ENCODE data around the gene SPNS2.

SPNS2 gene

GRCh38 chr17:4553669-4554068 lies 55.0 kb downstream of the SPNS2 start:
- no peak for DNase-seq

DNA sequence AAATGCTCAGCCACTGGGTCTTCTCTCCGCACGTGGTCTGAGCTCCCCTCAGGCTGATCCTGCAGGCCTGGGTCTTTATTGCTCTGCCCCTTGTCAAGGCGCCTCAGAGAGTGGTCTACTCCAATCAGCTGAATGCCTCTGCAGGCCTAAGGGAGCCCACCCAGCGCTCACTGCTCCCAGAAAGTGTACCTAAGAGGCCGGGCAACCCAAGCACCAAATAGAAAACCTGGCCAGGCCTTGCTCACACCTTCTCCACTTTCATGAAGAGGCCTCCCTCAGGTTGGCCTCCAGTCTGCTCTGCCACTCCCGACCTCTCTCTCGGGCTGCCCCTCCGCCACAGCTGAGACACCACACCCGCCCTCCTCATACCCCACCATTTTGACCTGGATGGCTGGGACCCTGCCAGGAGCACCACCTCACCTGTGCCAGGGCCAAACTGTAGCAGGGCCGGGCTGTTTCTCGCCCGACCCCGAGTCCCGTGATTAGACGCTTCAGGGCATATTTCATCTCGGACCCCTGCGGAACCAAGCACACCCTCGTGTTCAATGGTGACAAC lies 55.8 kb downstream of the SPNS2 start:
- DNase-seq, result no peak

GRCh38 chr17:4554997-4555799 lies 56.5 kb downstream of the SPNS2 start, which contains the start of gene MYBBP1A:
Gene MYBBP1A (minus strand): TSS chr17:4555384. CDS start chr17:4555324, 60 bp downstream.
- DNase-seq, result peak; percentile 94 to 97 (median 96)

- DNase-seq, result no peak
Measured at GRCh38 chr17:4555873-4556759, 57.4 kb downstream of the SPNS2 start.

DNA sequence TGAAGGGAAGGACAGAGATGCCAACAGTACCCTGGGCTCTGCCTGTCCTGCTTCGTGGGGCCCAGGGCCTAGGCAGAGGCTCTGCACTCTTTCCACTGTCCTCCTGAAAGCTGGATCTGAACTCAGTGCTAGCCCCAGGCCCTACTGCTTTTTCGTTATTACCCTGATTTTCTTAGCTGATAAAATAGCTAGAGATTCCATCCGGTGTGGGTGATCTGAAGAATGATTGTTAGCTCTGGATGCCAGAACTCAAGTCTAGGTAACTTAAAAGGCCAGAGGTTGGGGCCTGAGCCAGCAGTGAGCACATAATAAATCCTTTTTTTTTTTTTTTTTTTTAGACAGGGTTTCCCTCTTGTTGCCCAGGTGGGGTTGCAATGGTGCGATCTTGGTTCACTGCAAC lies 58.3 kb downstream of the SPNS2 start:
- no peak for DNase-seq

- DNase-seq, result no peak
Measured at GRCh38 chr17:4557626-4558346, 59.1 kb downstream of the SPNS2 start.

- no peak for DNase-seq
Measured at GRCh38 chr17:4558347-4558971, 59.8 kb downstream of the SPNS2 start.

DNA sequence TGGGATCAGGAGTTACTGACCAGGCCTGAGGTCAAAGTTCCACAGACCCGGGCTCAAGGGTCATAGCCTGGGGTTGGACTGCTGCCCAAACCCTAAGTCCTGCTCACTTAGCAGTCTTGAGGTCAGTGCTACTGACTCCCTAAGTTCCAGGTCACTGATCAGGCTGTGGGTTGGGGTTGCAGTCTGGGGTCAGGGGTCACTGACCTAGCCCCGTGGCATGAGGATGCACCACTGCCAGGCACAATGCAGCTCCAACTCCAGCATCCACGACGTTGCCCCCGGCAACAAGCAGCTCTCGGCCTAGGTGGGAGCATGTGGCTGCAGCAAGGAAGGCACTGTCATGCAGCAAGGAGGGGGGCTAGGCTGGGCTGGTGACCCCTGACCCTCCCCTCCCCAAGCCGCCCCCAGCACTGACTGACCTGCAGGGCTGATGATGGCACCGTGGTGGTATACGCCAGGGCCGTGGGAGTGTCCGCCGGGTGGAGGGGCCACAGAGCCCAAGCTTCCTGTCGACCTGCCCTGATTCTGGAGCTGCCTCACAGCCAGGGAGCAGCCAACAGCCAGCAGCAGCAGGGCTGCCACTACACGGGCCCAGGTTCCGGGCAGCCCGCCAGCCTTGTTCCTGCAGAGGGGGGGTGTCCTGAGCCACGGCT lies 60.6 kb downstream of the SPNS2 start:
- no peak for DNase-seq

DNA sequence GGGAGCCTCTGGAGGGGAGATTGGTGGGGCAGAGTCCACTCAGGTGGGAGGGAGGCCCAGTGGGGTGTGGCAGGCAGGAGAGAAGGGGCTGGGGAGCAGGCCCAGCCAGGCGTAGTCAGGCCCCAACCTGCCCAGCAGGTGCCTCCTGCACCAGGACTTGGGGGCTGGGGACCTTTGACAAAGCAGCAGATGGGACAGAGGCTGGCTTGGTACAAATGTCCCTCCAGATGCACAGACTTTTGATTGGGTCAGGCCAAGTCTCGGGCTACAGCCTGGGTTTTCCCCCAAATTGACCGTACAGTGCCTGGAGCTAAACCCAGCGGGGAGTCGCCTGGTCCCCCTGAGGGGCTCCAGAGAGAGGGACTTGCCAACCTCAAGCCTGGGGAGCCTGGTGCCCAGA lies 61.3 kb downstream of the SPNS2 start:
- no peak for DNase-seq

DNA sequence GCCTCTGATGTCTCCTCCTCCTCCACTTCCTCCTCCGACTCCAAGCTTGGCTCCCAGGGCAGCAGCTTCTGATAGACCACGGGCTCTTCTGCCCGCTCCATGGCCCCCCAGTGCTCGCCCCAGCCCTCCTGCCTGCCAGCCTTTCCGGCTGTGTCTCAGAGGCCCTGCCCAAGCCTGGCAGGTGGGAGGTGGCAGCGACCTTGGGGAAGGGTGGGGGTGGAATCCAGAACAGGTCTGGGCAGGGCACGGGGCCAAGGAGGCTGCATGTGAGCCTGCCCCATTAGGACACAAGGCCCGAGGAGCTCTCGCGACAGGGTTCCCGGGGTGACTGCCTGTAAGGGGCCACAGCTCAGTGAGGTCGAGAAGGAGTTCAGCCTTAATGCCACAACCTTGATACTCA lies 61.7 kb downstream of the SPNS2 start, which contains the start of gene GGT6:
GGT6 (minus strand) TSS at position 157 of the 400 bp plus-strand sequence; CDS start at position 101, 56 bp downstream.
- no peak for DNase-seq

GRCh38 chr17:4560837-4561256 lies 62.2 kb downstream of the SPNS2 start:
- no peak for DNase-seq

DNA sequence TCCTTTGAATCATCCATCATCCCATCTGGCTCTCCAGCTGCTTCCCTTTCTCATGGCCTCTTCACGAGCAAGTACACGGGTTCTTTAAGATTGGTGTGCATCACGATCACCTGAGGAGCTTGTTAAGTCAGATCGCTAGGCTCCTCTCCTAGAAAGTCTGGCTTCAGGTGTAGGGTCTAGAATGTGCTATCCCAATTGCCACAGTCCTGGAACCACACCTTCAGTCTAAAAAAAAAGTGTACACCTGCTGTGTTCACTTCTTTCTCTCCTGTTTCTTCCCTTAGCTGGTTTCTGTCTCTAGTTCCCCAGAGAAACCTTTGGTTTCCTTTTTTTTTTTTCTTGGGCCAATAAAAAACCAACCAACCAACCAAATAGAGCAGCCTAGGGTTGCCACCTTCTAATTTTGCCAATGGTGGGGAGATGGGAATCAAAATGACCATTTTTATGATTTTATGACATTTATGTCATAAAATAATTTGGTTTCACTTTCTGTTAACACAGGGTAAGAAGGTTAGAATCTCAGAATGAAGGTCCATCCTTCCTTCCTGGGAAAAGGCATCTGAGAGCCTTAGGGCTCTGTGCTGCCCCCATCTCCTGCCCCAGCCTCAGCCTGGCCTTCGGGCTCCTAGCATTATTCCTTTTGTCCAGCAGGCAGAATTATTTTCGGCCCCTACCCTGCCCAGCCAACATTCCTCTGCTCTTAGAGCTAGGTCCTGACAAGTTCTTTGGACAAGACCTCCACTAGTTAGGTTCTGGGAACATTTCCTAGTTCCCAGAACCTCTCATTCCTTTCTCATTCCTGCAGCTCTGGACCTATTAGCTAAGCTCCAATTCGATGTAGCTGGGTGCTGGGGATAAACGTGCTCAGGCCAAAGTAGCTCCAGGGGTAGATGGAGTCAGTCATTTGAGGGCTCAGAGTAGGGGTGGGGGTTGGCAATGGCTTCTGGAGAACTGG lies 63.6 kb downstream of the SPNS2 start:
- no peak for DNase-seq

GRCh38 chr17:4565209-4566141 lies 66.8 kb downstream of the SPNS2 start:
- DNase-seq, result peak in 4 of 5 experiments; percentile 24 to 79 (median 32)

DNA sequence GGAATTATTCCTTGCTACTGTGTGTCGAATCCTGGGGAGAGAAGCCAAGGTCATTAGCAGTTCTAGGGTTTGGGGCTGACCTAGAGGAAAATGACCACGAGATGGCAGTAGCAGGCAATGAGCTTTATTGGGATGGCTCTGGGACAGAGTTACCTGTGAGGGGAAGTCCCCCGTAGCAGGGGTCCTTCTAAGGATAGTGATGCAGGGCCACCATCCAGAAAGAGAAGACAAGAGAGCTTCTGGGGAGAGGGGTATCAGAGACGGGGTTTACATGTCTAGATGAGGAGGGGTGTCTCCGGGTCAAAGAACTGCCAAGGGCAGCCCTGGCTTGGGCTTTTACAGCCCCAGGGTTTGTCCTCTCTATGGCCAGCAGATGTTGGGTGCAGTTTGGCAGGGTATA lies 68.1 kb downstream of the SPNS2 start:
- DNase-seq, result peak in 1 of 5 experiments; percentile 49

DNA sequence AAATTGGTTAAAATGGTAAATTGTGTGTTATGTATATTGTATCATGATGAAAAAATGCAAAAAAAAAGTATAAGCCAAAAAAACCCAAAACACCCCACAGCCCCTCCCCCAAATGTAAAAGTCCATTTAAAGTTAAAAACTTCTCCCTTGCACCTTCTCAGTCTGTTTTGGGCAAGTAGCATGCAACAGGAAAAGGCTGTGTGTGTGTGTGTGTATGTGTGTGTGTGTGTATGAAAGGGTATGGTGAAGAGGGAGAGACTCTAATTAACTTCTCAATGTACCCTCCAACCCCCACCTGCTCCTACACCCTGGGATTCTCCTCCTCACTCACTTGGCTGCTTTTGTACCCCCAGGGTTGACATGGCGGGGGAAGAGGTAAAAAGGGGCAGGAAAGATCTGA lies 70.9 kb downstream of the SPNS2 start:
- DNase-seq, result peak in 1 of 5 experiments; percentile 55

DNA sequence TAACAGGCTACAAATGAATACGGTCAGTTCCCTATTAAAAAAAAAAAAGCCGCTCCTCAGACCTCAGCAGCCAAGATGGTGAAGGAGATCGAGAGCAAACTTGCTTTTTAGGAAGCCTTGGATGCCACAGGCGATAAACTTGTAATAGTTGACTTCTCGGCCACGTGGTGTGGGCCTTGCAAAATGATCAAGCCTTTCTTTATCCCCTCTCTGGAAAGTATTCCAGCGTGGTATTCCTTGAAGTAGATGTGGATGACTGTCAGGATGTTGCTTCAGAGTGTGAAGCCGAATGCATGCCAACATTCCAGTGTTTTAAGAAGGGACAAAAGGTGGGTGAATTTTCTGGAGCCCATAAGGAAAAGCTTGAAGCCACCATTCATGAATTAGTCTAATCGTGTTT lies 73.5 kb downstream of the SPNS2 start:
- DNase-seq, result no peak

- DNase-seq, result no peak
Measured at GRCh38 chr17:4573115-4573514, 74.4 kb downstream of the SPNS2 start.

GRCh38 chr17:4573669-4574068 lies 75.0 kb downstream of the SPNS2 start:
- peak in 3 of 5 experiments; percentile 19 to 83 (median 60) for DNase-seq

- DNase-seq, result no peak
Measured at GRCh38 chr17:4574448-4575045, 75.9 kb downstream of the SPNS2 start.

Data from T-helper 2 cell (primary cell).